ENCODE results near the gene VPS37D. TPM values are rescaled to one million over a fixed set of nuclear protein-coding genes. Genes with fewer than 3 reads are reported as not detected.
"Not testable (repeated sequence)": the region's sequence is repeated elsewhere in the genome, so short reads cannot be mapped to it uniquely, and the experiment has no call there.

Gene VPS37D
- total RNA-seq, 4 donors from 2014 or later = 2.4 to 6.9 (median 4.1) TPM

DNA sequence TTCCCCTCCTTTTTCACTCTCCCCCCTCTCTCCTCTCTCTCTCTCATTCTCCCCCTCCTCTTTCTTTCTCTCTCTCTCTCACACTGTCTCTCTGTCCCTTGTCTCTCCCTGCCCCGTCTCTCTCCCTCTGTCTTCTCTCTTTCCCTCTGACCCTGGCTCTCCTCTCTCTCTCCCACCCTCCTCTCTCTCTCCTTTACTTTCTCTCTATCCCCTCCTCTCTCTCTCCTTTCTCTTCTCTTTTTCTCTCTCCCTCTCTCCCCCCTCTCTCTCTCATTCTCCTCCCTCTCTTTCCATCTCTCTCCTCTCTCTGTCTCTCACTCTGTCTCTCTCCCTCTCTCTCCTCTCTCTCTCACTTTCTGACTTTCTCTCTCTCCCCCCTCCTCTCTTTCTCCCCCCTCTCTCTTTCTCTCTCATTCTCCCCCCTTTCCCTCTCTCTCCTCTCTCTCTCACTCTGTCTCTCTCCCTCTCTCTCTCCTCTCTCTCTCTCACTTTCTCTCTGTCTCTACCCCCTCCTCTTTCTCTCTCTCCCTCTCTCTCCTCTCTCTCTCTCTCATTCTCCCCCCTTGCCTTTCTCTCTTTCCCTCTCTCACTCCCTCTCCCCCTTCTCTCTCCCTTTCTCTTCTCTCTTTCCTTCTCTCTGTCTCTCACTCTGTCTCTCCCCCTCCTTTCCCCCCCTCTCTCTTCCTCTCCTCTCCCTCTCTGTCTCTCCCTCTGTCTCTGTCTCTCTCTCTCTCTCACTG is 18.9 kb upstream of the VPS37D start:
- intact Hi-C loops (cut with DNase I; ENCODE audit: low total_unique reads) = loop anchor here (10.0 kb wide), 1 partner anchor 184 kb away; no protein-coding TSS in a partner anchor
- no peak overlapping the region for H3K4me3 ChIP-seq (ENCODE audit: low read depth, poor library complexity, severe bottlenecking)
- TF ChIP-seq, protein P1, sequence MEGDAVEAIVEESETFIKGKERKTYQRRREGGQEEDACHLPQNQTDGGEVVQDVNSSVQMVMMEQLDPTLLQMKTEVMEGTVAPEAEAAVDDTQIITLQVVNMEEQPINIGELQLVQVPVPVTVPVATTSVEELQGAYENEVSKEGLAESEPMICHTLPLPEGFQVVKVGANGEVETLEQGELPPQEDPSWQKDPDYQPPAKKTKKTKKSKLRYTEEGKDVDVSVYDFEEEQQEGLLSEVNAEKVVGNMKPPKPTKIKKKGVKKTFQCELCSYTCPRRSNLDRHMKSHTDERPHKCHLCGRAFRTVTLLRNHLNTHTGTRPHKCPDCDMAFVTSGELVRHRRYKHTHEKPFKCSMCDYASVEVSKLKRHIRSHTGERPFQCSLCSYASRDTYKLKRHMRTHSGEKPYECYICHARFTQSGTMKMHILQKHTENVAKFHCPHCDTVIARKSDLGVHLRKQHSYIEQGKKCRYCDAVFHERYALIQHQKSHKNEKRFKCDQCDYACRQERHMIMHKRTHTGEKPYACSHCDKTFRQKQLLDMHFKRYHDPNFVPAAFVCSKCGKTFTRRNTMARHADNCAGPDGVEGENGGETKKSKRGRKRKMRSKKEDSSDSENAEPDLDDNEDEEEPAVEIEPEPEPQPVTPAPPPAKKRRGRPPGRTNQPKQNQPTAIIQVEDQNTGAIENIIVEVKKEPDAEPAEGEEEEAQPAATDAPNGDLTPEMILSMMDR (IDR thresholded peaks at IDR 0.05) = no peak
- TF ChIP-seq POLR2A (IDR thresholded peaks at IDR 0.05) = no peak
- no peak for DNase-seq (ENCODE audit: low spot score in 2 of 2)
- WGBS, 2 donors = 54 to 61% methylated on average over 1 of the region's 1 CpG

DNA sequence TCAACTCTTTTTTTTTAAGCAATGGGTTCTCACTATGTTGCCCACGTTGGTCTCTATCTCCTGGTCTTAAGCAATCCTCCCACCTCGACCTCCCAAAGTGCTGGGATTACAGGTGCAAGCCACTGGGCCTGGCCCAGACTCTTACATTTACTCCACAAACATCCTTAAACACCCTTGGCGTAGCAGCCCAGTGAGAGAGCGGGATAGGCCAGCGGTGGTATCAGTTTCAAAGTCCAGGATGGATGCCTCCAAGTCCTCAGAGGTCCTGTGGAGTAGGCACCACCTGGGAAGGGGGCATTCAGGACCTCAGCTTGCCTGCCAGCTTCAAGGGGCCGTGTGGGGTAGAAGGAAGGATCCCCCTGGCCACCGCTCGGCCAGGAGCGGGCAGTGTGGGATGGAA is 18.1 kb upstream of the VPS37D start:
- H3K4me3 ChIP-seq (ENCODE audit: low read depth, poor library complexity, severe bottlenecking) = no peak overlapping the region
- DNase-seq (ENCODE audit: low spot score in 2 of 2) = no peak
- intact Hi-C loops (cut with DNase I; ENCODE audit: low total_unique reads) = loop anchor here (10.0 kb wide), 1 partner anchor 185 kb away; no protein-coding TSS in a partner anchor
- TF ChIP-seq, protein P1 (IDR thresholded peaks at IDR 0.05) = no peak
- no peak for TF ChIP-seq POLR2A (IDR thresholded peaks at IDR 0.05)
- 48 to 55% methylated on average over 9 of the region's 9 CpGs for WGBS, 2 donors

GRCh38 chr7:73650524-73650923 is 17.1 kb upstream of the VPS37D start:
- intact Hi-C loops (cut with DNase I; ENCODE audit: low total_unique reads) = no loop called here
- TF ChIP-seq POLR2A (IDR thresholded peaks at IDR 0.05) = no peak
- TF ChIP-seq, protein P1 (IDR thresholded peaks at IDR 0.05) = no peak
- no peak for DNase-seq (ENCODE audit: low spot score in 2 of 2)
- H3K4me3 ChIP-seq (ENCODE audit: low read depth, poor library complexity, severe bottlenecking) = no peak overlapping the region
- WGBS, 2 donors = 63 to 71% methylated on average over 5 of the region's 5 CpGs

GRCh38 chr7:73652541-73652949 is 15.1 kb upstream of the VPS37D start:
- TF ChIP-seq, protein P1 (IDR thresholded peaks at IDR 0.05) = no peak
- no peak for TF ChIP-seq POLR2A (IDR thresholded peaks at IDR 0.05)
- intact Hi-C loops (cut with DNase I; ENCODE audit: low total_unique reads) = no loop called here
- WGBS, 2 donors = 82% methylated on average over 11 of the region's 11 CpGs
- H3K4me3 ChIP-seq (ENCODE audit: low read depth, poor library complexity, severe bottlenecking) = no peak overlapping the region
- no peak for DNase-seq (ENCODE audit: low spot score in 2 of 2)

GRCh38 chr7:73655309-73655708 is 12.3 kb upstream of the VPS37D start:
- intact Hi-C loops (cut with DNase I; ENCODE audit: low total_unique reads); H3K4me3 ChIP-seq (ENCODE audit: low read depth, poor library complexity, severe bottlenecking); DNase-seq (ENCODE audit: low spot score in 2 of 2): not testable (repeated sequence)
- WGBS, 2 donors = 80 to 84% methylated on average over 4 of the region's 4 CpGs

GRCh38 chr7:73659983-73660382 is 7.6 kb upstream of the VPS37D start:
- no peak for TF ChIP-seq POLR2A (IDR thresholded peaks at IDR 0.05)
- TF ChIP-seq, protein P1 (IDR thresholded peaks at IDR 0.05) = no peak
- no peak for DNase-seq (ENCODE audit: low spot score in 2 of 2)
- intact Hi-C loops (cut with DNase I; ENCODE audit: low total_unique reads) = no loop called here
- WGBS, 2 donors = 63 to 68% methylated on average over 8 of the region's 8 CpGs
- H3K4me3 ChIP-seq (ENCODE audit: low read depth, poor library complexity, severe bottlenecking) = no peak overlapping the region

- H3K4me3 ChIP-seq (ENCODE audit: low read depth, poor library complexity, severe bottlenecking); intact Hi-C loops (cut with DNase I; ENCODE audit: low total_unique reads); DNase-seq (ENCODE audit: low spot score in 2 of 2): not testable (repeated sequence)
- 35 to 36% methylated on average over 4 of the region's 4 CpGs for WGBS, 2 donors
Measured at GRCh38 chr7:73660594-73660993, 7.0 kb upstream of the VPS37D start.
